Astrocyte (in vitro differentiated cells and primary cell): Measurements from ENCODE around the gene E2F1. TPM values are rescaled to one million over a fixed set of nuclear protein-coding genes. Genes with fewer than 3 reads are reported as not detected.

Experiments
- DNase-seq: peaks from one replicate; pipeline ENCODE4 v3.0.0-alpha.2; 2010; ENCODE audit warnings: low read depth
- FAIRE-seq: peaks from 2 replicates; lab custom pipeline; 2011; peaks lifted over from hg19 to GRCh38; lab: Jason Lieb, UNC
- H2AFZ ChIP-seq: 2 replicates; pipeline ENCODE4 v1.6.0; 2012; ENCODE audit warnings: low read depth, low read length, inconsistent platforms
- H3K27ac ChIP-seq: 2 replicates; pipeline ENCODE4 v1.5.1; 2011; ENCODE audit warnings: low read depth, low read length, inconsistent platforms
- H3K27me3 ChIP-seq: 2 replicates; pipeline ENCODE4 v1.6.0; 2011; ENCODE audit warnings: low read length, inconsistent platforms; ENCODE audit not compliant: insufficient read depth
- H3K36me3 ChIP-seq: 2 replicates; pipeline ENCODE4 v1.5.1; 2011; ENCODE audit warnings: low read length, inconsistent platforms; ENCODE audit not compliant: insufficient read depth
- H3K4me1 ChIP-seq: 2 replicates; pipeline ENCODE4 v1.5.1; 2011; ENCODE audit warnings: low read length, inconsistent platforms; ENCODE audit not compliant: insufficient read depth
- H3K4me2 ChIP-seq: 2 replicates; pipeline ENCODE4 v1.6.0; 2012; ENCODE audit warnings: low read length, inconsistent platforms
- H3K4me3 ChIP-seq: 2 replicates; pipeline ENCODE4 v1.5.1; 2011; ENCODE audit warnings: low read depth, mild to moderate bottlenecking, low read length, inconsistent platforms; ENCODE audit not compliant: insufficient read depth
- H3K79me2 ChIP-seq: 2 replicates; pipeline ENCODE4 v1.6.0; 2012; ENCODE audit warnings: mild to moderate bottlenecking, low read length, inconsistent platforms; ENCODE audit not compliant: insufficient read depth
- H3K9ac ChIP-seq: 2 replicates; pipeline ENCODE4 v1.6.0; 2012; ENCODE audit warnings: mild to moderate bottlenecking, low read length, inconsistent platforms
- H3K9me3 ChIP-seq: 2 replicates; pipeline ENCODE4 v1.5.1; 2012; ENCODE audit warnings: low read depth, mild to moderate bottlenecking, low read length, inconsistent platforms; ENCODE audit not compliant: insufficient read depth
- H4K20me1 ChIP-seq: 2 replicates; pipeline ENCODE4 v1.6.0; 2012; ENCODE audit warnings: low read length, inconsistent platforms; ENCODE audit not compliant: insufficient read depth
- H3K27ac Mint-ChIP-seq: one replicate; pipeline ENCODE4 v1.8.0; 2021; ENCODE audit warnings: mild to moderate bottlenecking, mixed read lengths; ENCODE audit not compliant: unreplicated experiment
- H3K27me3 Mint-ChIP-seq: one replicate; pipeline ENCODE4 v1.8.0; 2021; ENCODE audit warnings: low read depth, mixed read lengths; ENCODE audit not compliant: unreplicated experiment
- H3K36me3 Mint-ChIP-seq: one replicate; pipeline ENCODE4 v1.8.0; 2021; ENCODE audit warnings: low read depth, mixed read lengths; ENCODE audit not compliant: unreplicated experiment
- H3K4me1 Mint-ChIP-seq: one replicate; pipeline ENCODE4 v1.8.0; 2021; ENCODE audit warnings: low read depth, mixed read lengths; ENCODE audit not compliant: unreplicated experiment
- H3K4me3 Mint-ChIP-seq: one replicate; pipeline ENCODE4 v1.8.0; 2021; ENCODE audit warnings: mild to moderate bottlenecking, moderate library complexity, mixed read lengths; ENCODE audit not compliant: unreplicated experiment
- H3K9me3 Mint-ChIP-seq: one replicate; pipeline ENCODE4 v1.8.0; 2021; ENCODE audit warnings: mild to moderate bottlenecking, mixed read lengths; ENCODE audit not compliant: unreplicated experiment
- CTCF ChIP-seq: IDR thresholded peaks from 2 replicates; pipeline ENCODE4 v1.5.1; 2011; ENCODE audit warnings: low read depth, mild to moderate bottlenecking, inconsistent platforms, low read length, moderate library complexity; ENCODE audit not compliant: insufficient read depth
- EZH2 ChIP-seq: IDR thresholded peaks from 2 replicates; pipeline ENCODE4 v1.6.1; 2012; ENCODE audit warnings: mild to moderate bottlenecking, low read length, inconsistent platforms; ENCODE audit not compliant: insufficient read depth
- total RNA-seq: library from RNA; stranded (reverse); gene quantifications from 2 replicates; pipeline ENCODE4 v1.2.1, GENCODE V29; 2021

Gene E2F1
- total RNA-seq, 1 donor from 2014 or later: 2.3 TPM

- Histone ChIP-seq H3K27ac (no peak overlapping the region), H2AFZ (no peak overlapping the region), H4K20me1 (no peaks in the 10 kb centered on the region), H3K79me2 (no peaks in the 10 kb centered on the region), H3K4me1 (peaks cover 9% of the 10 kb centered on the region), H3K4me3 (no peak overlapping the region), H3K9me3 (no peaks in the 10 kb centered on the region), H3K27me3 (no peaks in the 10 kb centered on the region), H3K4me2 (no peak overlapping the region), H3K36me3 (no peaks in the 10 kb centered on the region), H3K9ac (no peak overlapping the region)
- peaks cover 10% of the 10 kb centered on the region for H3K4me1 Mint-ChIP-seq
- TF ChIP-seq EZH2 (no peak), CTCF (no peak)
- FAIRE-seq (no peak), DNase-seq (no peak)
- no peak overlapping the region for H3K27ac Mint-ChIP-seq
- no peak overlapping the region for H3K4me3 Mint-ChIP-seq
- peaks cover 5% of the 10 kb centered on the region for H3K27me3 Mint-ChIP-seq
- peaks cover 4% of the 10 kb centered on the region for H3K36me3 Mint-ChIP-seq
- peaks cover 4% of the 10 kb centered on the region for H3K9me3 Mint-ChIP-seq
Measured at GRCh38 chr20:33693741-33694638, 7.8 kb upstream of the E2F1 start.

GRCh38 chr20:33693289-33693688 lies 7.1 kb upstream of the E2F1 start:
- DNase-seq (no peak), FAIRE-seq (no peak)
- peaks cover 2% of the 10 kb centered on the region for H3K36me3 Mint-ChIP-seq
- no peak overlapping the region for H3K4me3 ChIP-seq
- no peak overlapping the region for H3K27ac Mint-ChIP-seq
- peaks cover 10% of the 10 kb centered on the region for H3K4me1 Mint-ChIP-seq
- TF ChIP-seq CTCF (no peak), EZH2 (no peak)
- no peaks in the 10 kb centered on the region for H3K9me3 ChIP-seq
- no peak overlapping the region for H3K4me3 Mint-ChIP-seq
- H3K4me1 ChIP-seq: peaks cover 9% of the 10 kb centered on the region
- H3K36me3 ChIP-seq: no peaks in the 10 kb centered on the region
- no peak overlapping the region for H3K4me2 ChIP-seq
- H3K9me3 Mint-ChIP-seq: peaks cover 2% of the 10 kb centered on the region
- no peaks in the 10 kb centered on the region for H3K79me2 ChIP-seq
- H3K27ac ChIP-seq: no peak overlapping the region
- no peak overlapping the region for H3K9ac ChIP-seq
- peaks cover 5% of the 10 kb centered on the region for H3K27me3 Mint-ChIP-seq
- H4K20me1 ChIP-seq: no peaks in the 10 kb centered on the region
- no peak overlapping the region for H2AFZ ChIP-seq
- H3K27me3 ChIP-seq: no peaks in the 10 kb centered on the region

GRCh38 chr20:33689973-33690372 lies 3.8 kb upstream of the E2F1 start:
- H3K4me3 Mint-ChIP-seq: no peak overlapping the region
- H3K9me3 Mint-ChIP-seq: no peaks in the 10 kb centered on the region
- no peaks in the 10 kb centered on the region for H4K20me1 ChIP-seq
- no peak overlapping the region for H3K9ac ChIP-seq
- no peaks in the 10 kb centered on the region for H3K9me3 ChIP-seq
- peaks cover 2% of the 10 kb centered on the region for H3K36me3 Mint-ChIP-seq
- DNase-seq (peak; percentile 47), FAIRE-seq (no peak)
- no peaks in the 10 kb centered on the region for H3K27me3 ChIP-seq
- H3K36me3 ChIP-seq: no peaks in the 10 kb centered on the region
- no peak overlapping the region for H3K4me3 ChIP-seq
- TF ChIP-seq CTCF: no peak
- no peak for TF ChIP-seq EZH2
- H2AFZ ChIP-seq: no peak overlapping the region
- H3K27ac Mint-ChIP-seq: peak overlapping the region; percentile 26
- H3K4me2 ChIP-seq: peak overlapping the region; percentile 28
- H3K27me3 Mint-ChIP-seq: peaks cover 6% of the 10 kb centered on the region
- H3K4me1 ChIP-seq: peaks cover 17% of the 10 kb centered on the region
- H3K4me1 Mint-ChIP-seq: peaks cover 10% of the 10 kb centered on the region
- H3K79me2 ChIP-seq: peaks cover 7% of the 10 kb centered on the region
- no peak overlapping the region for H3K27ac ChIP-seq
